HepG2 (cell line): ENCODE data around the gene CTNND2. TPM values are rescaled to one million over a fixed set of nuclear protein-coding genes. Genes with fewer than 3 reads are reported as not detected.

Experiments used
- ARID5B ChIP-seq: IDR thresholded peaks from 2 replicates; pipeline ENCODE4 v1.4.0; 2020; ENCODE audit warnings: mild to moderate bottlenecking, missing genetic modification reagents
- ARNTL ChIP-seq: sonication (generic); formaldehyde crosslinking; IDR thresholded peaks from 2 replicates; pipeline ENCODE4 v1.4.0; 2020; ENCODE audit warnings: mild to moderate bottlenecking, missing genetic modification reagents
- GABPB1 ChIP-seq: IDR thresholded peaks from 2 replicates; pipeline ENCODE4 v1.6.1; 2016; ENCODE audit warnings: mild to moderate bottlenecking, missing genetic modification reagents, moderate library complexity, missing compliant biosample characterization
- JUN ChIP-seq: sonication (generic); formaldehyde crosslinking; IDR thresholded peaks from 2 replicates; pipeline ENCODE4 v1.4.0; 2020; ENCODE audit warnings: mild to moderate bottlenecking, missing genetic modification reagents
- MIXL1 ChIP-seq: IDR thresholded peaks from 2 replicates; pipeline ENCODE4 v1.6.1; 2016
- MYPOP ChIP-seq: sonication (generic); formaldehyde crosslinking; IDR thresholded peaks from 2 replicates; pipeline ENCODE4 v1.8.1; 2023; ENCODE audit warnings: mild to moderate bottlenecking, moderate library complexity, missing genetic modification reagents
- NFE2L2 ChIP-seq: fragments of 150-350 bp; IDR thresholded peaks from 2 replicates; pipeline ENCODE4 v1.6.1; 2014; ENCODE audit warnings: low read length
- POLR2AphosphoS2 ChIP-seq: IDR thresholded peaks from 2 replicates; pipeline ENCODE4 v1.6.1; 2011; ENCODE audit warnings: low read depth, low read length, improper control_type of control experiment
- SP4 ChIP-seq: sonication (generic); formaldehyde crosslinking; IDR thresholded peaks from 2 replicates; pipeline ENCODE4 v1.8.1; 2023; ENCODE audit warnings: mild to moderate bottlenecking, missing genetic modification reagents
- TERF1 ChIP-seq: sonication (generic); formaldehyde crosslinking; IDR thresholded peaks from 2 replicates; pipeline ENCODE4 v1.8.0; 2022; ENCODE audit warnings: mild to moderate bottlenecking, missing genetic modification reagents, moderate library complexity
- TFE3 ChIP-seq: IDR thresholded peaks from 2 replicates; pipeline ENCODE4 v1.6.1; 2016
- ZBTB33 ChIP-seq: sonication (generic); formaldehyde crosslinking; IDR thresholded peaks from 2 replicates; pipeline ENCODE4 v1.4.0; 2020; ENCODE audit warnings: missing genetic modification reagents
- ZBTB42 ChIP-seq: sonication (generic); formaldehyde crosslinking; IDR thresholded peaks from 2 replicates; pipeline ENCODE4 v1.5.0; 2020; ENCODE audit warnings: mild to moderate bottlenecking, missing genetic modification reagents
- ZHX1 ChIP-seq: sonication (generic); formaldehyde crosslinking; IDR thresholded peaks from 2 replicates; pipeline ENCODE4 v1.8.1; 2022; ENCODE audit warnings: low read depth, mild to moderate bottlenecking, missing genetic modification reagents
- ZNF589 ChIP-seq: sonication (generic); formaldehyde crosslinking; conservative IDR thresholded peaks from 2 replicates; pipeline ENCODE4 v1.8.0; 2022; ENCODE audit warnings: mild to moderate bottlenecking, moderate library complexity, missing genetic modification reagents
- ZNF598 ChIP-seq: sonication (generic); formaldehyde crosslinking; IDR thresholded peaks from 2 replicates; pipeline ENCODE4 v1.5.1; 2020; ENCODE audit warnings: mild to moderate bottlenecking, missing genetic modification reagents, borderline replicate concordance
- ZNF768 ChIP-seq: sonication (generic); formaldehyde crosslinking; IDR thresholded peaks from 2 replicates; pipeline ENCODE4 v1.4.0; 2020; ENCODE audit warnings: missing genetic modification reagents
- polyA plus RNA-seq, 8 experiments: library from polyadenylated mRNA; depleted of rRNA in 3 of 8; stranded (reverse) in 7 of 8; unstranded in 1 of 8; fragments of >200 nt; fragmentation: Illumina TruSeq in 4 of 8; extraction: Trizol in 4 of 8; gene quantifications; 2 replicates each; pipeline versions ENCODE4 v1.2.1 to v1.2.3, GENCODE V29; 2011 to 2016; ENCODE audit warnings: low read depth in 4 of 8, missing spikeins in 1 of 8, mixed read lengths in 1 of 8; ENCODE audit not compliant: insufficient read depth in 1 of 8
- total RNA-seq, 5 experiments: library from RNA; depleted of rRNA; stranded (reverse); fragments of >200 nt; fragmentation: Illumina TruSeq; extraction: Trizol; gene quantifications; 2 replicates each; pipeline ENCODE4 v1.2.3, GENCODE V29; 2016; ENCODE audit warnings: low read depth in 1 of 5

CTNND2 gene
- total and polyA plus RNA-seq, 2 of the 13 experiments (the other 11 are each of a cell fraction or from before 2014, with no cell fraction given) = not detected

GRCh38 chr5:11596657-11597071 lies 307.6 kb downstream of the CTNND2 start (continued):
- TF ChIP-seq ZNF768 = no peak
- no peak for TF ChIP-seq GABPB1 (CRISPR knock-in tag)
- TF ChIP-seq ZHX1 (CRISPR knock-in tag) = no peak
- no peak for TF ChIP-seq POLR2AphosphoS2
- TF ChIP-seq TFE3 (CRISPR knock-in tag) = peak; percentile 66; the same call in 1 of the 2 replicates
- TF ChIP-seq ZBTB42 (CRISPR knock-in tag) = no peak
- peak; percentile 71 for TF ChIP-seq MIXL1 (CRISPR knock-in tag)
- peak; percentile 14; the same call in 1 of the 2 replicates for TF ChIP-seq NFE2L2
- TF ChIP-seq JUN = no peak
- TF ChIP-seq ARID5B = peak; percentile 96
- TF ChIP-seq MYPOP (CRISPR knock-in tag) = no peak
- no peak for TF ChIP-seq ZNF589
- no peak for TF ChIP-seq TERF1
- TF ChIP-seq ZBTB33 = peak; percentile 26; the same call in 1 of the 2 replicates
- TF ChIP-seq ZNF598 (CRISPR knock-in tag) = no peak
- no peak for TF ChIP-seq ARNTL (CRISPR knock-in tag)
- no peak for TF ChIP-seq SP4 (CRISPR knock-in tag)
